Vagina (tissue), 2 donors: ENCODE measurements around the gene RPS6KL1.

Experiments
- CTCF ChIP-seq, 3 experiments: fragments of 450-650 bp in 2 of 3; fragments of 200-600 bp in 1 of 3; sonication (generic) in 1 of 3; IDR thresholded peaks; one replicate each; pipeline ENCODE4 v1.5.1; 2017 to 2019; ENCODE audit warnings: antibody characterized with exemption in 3 of 3, mild to moderate bottlenecking in 2 of 3, moderate library complexity in 2 of 3
- POLR2A ChIP-seq, 2 donors: fragments of 450-650 bp; IDR thresholded peaks; one replicate each; pipeline ENCODE4 v1.6.1; 2017; ENCODE audit warnings: antibody characterized with exemption in 2 of 2, mild to moderate bottlenecking in 2 of 2, moderate library complexity in 2 of 2

- TF ChIP-seq CTCF (IDR thresholded peaks at IDR 0.05) (no peak), POLR2A (IDR thresholded peaks at IDR 0.05) (no peak)
Observed at GRCh38 chr14:74947353-74948227, 24.5 kb upstream of the RPS6KL1 start.
